Hepatocyte (in vitro differentiated cells): Measurements from ENCODE around the gene SFXN5. TPM values are rescaled to one million over a fixed set of nuclear protein-coding genes. Genes with fewer than 3 reads are reported as not detected.

Source experiments
- DNase-seq: peaks from one replicate; pipeline ENCODE4 v3.0.0-alpha.2; 2016; ENCODE audit warnings: low spot score
- H2AFZ ChIP-seq: fragments of 200-600 bp; sonication (generic); 2 replicates; pipeline ENCODE4 v1.6.0; 2016; ENCODE audit warnings: antibody characterized with exemption, mild to moderate bottlenecking
- H3K27ac ChIP-seq: fragments of 200-600 bp; sonication (generic); 2 replicates; pipeline ENCODE4 v1.5.1; 2016; ENCODE audit warnings: mild to moderate bottlenecking
- H3K27me3 ChIP-seq: fragments of 200-600 bp; sonication (generic); 2 replicates; pipeline ENCODE4 v1.6.1; 2016
- H3K36me3 ChIP-seq: fragments of 200-600 bp; sonication (generic); replicated peaks from 2 replicates; pipeline ENCODE4 v1.5.1; 2016; ENCODE audit warnings: low read depth; ENCODE audit not compliant: insufficient read depth
- H3K4me1 ChIP-seq: fragments of 200-600 bp; sonication (generic); 2 replicates; pipeline ENCODE4 v1.5.1; 2016; ENCODE audit warnings: mild to moderate bottlenecking, moderate library complexity; ENCODE audit not compliant: insufficient read depth
- H3K4me2 ChIP-seq: fragments of 200-600 bp; sonication (generic); 2 replicates; pipeline ENCODE4 v1.6.0; 2016
- H3K4me3 ChIP-seq: fragments of 200-600 bp; sonication (generic); 2 replicates; pipeline ENCODE4 v1.5.1; 2016; ENCODE audit warnings: mild to moderate bottlenecking
- H3K79me2 ChIP-seq: fragments of 200-600 bp; sonication (generic); 2 replicates; pipeline ENCODE4 v1.6.0; 2017; ENCODE audit warnings: mild to moderate bottlenecking
- H3K9me2 ChIP-seq: fragments of 200-600 bp; sonication (generic); replicated peaks from 2 replicates; pipeline ENCODE4 v1.6.0; 2017; ENCODE audit warnings: mild to moderate bottlenecking; ENCODE audit not compliant: insufficient read depth
- H3K9me3 ChIP-seq: fragments of 200-600 bp; sonication (generic); 2 replicates; pipeline ENCODE4 v1.5.1; 2016; ENCODE audit warnings: low read depth, mild to moderate bottlenecking
- H4K20me1 ChIP-seq: fragments of 200-600 bp; sonication (generic); 2 replicates; pipeline ENCODE4 v1.6.0; 2016; ENCODE audit warnings: mild to moderate bottlenecking; ENCODE audit not compliant: insufficient read depth, poor library complexity, severe bottlenecking
- CTCF ChIP-seq: fragments of 200-600 bp; sonication (generic); IDR thresholded peaks from 2 replicates; pipeline ENCODE4 v1.5.1; 2016; ENCODE audit warnings: antibody characterized with exemption, mild to moderate bottlenecking; ENCODE audit not compliant: poor library complexity
- EZH2 ChIP-seq: fragments of 200-600 bp; sonication (generic); IDR thresholded peaks from 2 replicates; pipeline ENCODE4 v1.6.1; 2016; ENCODE audit warnings: antibody characterized with exemption, mild to moderate bottlenecking, borderline replicate concordance
- EZH2phosphoT487 ChIP-seq: fragments of 200-600 bp; sonication (generic); IDR thresholded peaks from one replicate; pipeline ENCODE4 v1.6.1; 2018; ENCODE audit warnings: antibody characterized with exemption, mild to moderate bottlenecking, low read depth, moderate library complexity; ENCODE audit not compliant: unreplicated experiment, severe bottlenecking
- WGBS: methylation state at CpG from one replicate; pipeline ENCODE4 v1.1.6; 2016; ENCODE audit warnings: low lambda C conversion rate; ENCODE audit errors: missing lambda C conversion rate; 5-methylcytosine and 5-hydroxymethylcytosine counted together
- polyA plus RNA-seq: library from polyadenylated mRNA; unstranded; fragments of >200 nt; fragmentation: Nextera tagmentation; extraction: Ambion mirVana; gene quantifications from 2 replicates; pipeline ENCODE4 v1.2.1, GENCODE V29; 2016
- total RNA-seq: library from RNA; depleted of rRNA; stranded (reverse); fragments of >200 nt; gene quantifications from 2 replicates; pipeline ENCODE4 v1.2.3, GENCODE V29; 2014

The SFXN5 gene
- total and polyA plus RNA-seq, 2 experiments from 2014 or later, result 25.8 to 34.6 TPM

DNA sequence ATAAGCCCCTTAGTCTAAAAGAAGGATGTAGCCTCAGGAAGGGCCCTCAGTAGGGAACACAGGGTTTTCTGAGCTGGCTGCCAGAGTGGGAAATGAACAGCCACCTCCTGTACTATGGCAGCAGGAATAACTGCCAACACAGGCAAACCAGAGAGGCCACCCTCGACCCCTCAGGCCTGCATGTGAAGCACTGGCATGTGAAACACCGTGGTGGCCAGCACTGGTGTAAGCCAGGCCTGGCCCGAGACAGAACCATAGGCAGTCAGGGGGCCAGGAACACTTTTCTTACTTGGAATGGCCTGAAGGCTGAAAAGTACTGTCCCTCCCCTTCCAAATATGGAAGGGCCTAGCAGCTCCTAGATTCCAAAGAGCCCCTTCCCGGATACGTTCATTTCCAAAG is 28.2 kb downstream of the SFXN5 start:
- DNase-seq, result no peak
- no peaks in the 10 kb centered on the region for H4K20me1 ChIP-seq
- H3K4me3 ChIP-seq, result no peak overlapping the region
- no peak for TF ChIP-seq CTCF
- TF ChIP-seq EZH2, result no peak
- no peak for TF ChIP-seq EZH2phosphoT487
- no peaks in the 10 kb centered on the region for H3K9me2 ChIP-seq
- no peak overlapping the region for H3K27ac ChIP-seq
- H3K4me1 ChIP-seq, result no peaks in the 10 kb centered on the region
- H3K27me3 ChIP-seq, result no peaks in the 10 kb centered on the region
- H3K9me3 ChIP-seq, result no peaks in the 10 kb centered on the region
- no peak overlapping the region for H2AFZ ChIP-seq
- no peak overlapping the region for H3K4me2 ChIP-seq
- 75% methylated on average over 5 of the region's 5 CpGs for WGBS
- no peaks in the 10 kb centered on the region for H3K79me2 ChIP-seq
- H3K36me3 ChIP-seq, result peaks cover 3% of the 10 kb centered on the region

DNA sequence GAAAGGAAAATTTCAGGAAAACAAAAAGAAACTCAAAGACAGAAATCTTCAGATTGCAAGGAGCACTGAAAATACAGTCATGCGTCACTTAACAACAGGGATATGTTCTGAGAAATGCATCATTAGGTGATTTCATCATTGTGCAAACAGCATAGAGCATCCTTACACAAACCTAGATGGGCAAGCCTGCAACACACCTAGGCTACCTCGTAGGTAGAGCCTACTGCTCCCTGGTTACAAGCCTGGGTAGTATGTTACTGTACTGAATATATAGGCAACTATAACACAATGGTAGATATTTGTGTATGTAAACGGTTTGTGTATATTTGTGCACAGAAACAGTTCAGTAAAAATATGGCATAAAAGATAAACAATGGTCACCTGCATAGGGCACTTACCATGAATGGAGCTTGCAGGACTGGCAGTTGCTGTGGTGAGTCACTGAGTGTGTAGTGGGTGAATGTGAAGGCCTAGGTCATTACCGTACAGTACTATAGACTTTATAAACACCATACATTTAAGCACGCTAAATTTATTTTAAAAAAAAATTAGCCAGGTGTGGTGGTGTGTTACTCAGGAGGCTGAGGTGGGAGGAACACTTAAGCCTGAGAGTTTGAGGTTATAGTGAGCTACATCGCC is 33.4 kb downstream of the SFXN5 start:
- Histone ChIP-seq H3K27ac (no peak overlapping the region), H4K20me1 (no peaks in the 10 kb centered on the region), H2AFZ (no peak overlapping the region), H3K36me3 (peaks cover 3% of the 10 kb centered on the region), H3K4me2 (no peak overlapping the region), H3K4me3 (no peak overlapping the region), H3K27me3 (no peaks in the 10 kb centered on the region), H3K9me2 (no peaks in the 10 kb centered on the region), H3K4me1 (no peaks in the 10 kb centered on the region), H3K79me2 (no peaks in the 10 kb centered on the region), H3K9me3 (no peaks in the 10 kb centered on the region)
- no peak for DNase-seq
- 90% methylated on average over 6 of the region's 6 CpGs for WGBS
- no peak for TF ChIP-seq CTCF
- no peak for TF ChIP-seq EZH2phosphoT487
- TF ChIP-seq EZH2, result no peak

GRCh38 chr2:73036766-73037165 is 34.7 kb downstream of the SFXN5 start:
- WGBS, result 88% methylated on average over 11 of the region's 11 CpGs
- no peak overlapping the region for H3K27ac ChIP-seq

More at GRCh38 chr2:73036766-73037165, 34.7 kb downstream of the SFXN5 start:
- TF ChIP-seq EZH2 (no peak), EZH2phosphoT487 (no peak), CTCF (no peak)
- Histone ChIP-seq H3K27me3 (no peaks in the 10 kb centered on the region), H3K9me3 (no peaks in the 10 kb centered on the region), H3K4me2 (no peak overlapping the region), H3K4me1 (peaks cover 7% of the 10 kb centered on the region), H3K36me3 (peaks cover 3% of the 10 kb centered on the region), H2AFZ (no peak overlapping the region), H4K20me1 (no peaks in the 10 kb centered on the region), H3K9me2 (no peaks in the 10 kb centered on the region), H3K4me3 (no peak overlapping the region), H3K79me2 (no peaks in the 10 kb centered on the region)
- no peak for DNase-seq
